Stimulated activated CD4-positive, alpha-beta T cell treated with anti-CD3 and anti-CD28 coated beads, Interleukin-2, amount 100 ng/mL, for 4 hours (primary cell): ENCODE data around the gene SRP68.
A peak's percentile ranks its signal among the peaks of the same experiment; 100 is the strongest.

Source experiments
- DNase-seq: peaks from one replicate; pipeline ENCODE4 v3.0.0-alpha.2; 2020; ENCODE audit warnings: low read depth

The SRP68 gene

DNA sequence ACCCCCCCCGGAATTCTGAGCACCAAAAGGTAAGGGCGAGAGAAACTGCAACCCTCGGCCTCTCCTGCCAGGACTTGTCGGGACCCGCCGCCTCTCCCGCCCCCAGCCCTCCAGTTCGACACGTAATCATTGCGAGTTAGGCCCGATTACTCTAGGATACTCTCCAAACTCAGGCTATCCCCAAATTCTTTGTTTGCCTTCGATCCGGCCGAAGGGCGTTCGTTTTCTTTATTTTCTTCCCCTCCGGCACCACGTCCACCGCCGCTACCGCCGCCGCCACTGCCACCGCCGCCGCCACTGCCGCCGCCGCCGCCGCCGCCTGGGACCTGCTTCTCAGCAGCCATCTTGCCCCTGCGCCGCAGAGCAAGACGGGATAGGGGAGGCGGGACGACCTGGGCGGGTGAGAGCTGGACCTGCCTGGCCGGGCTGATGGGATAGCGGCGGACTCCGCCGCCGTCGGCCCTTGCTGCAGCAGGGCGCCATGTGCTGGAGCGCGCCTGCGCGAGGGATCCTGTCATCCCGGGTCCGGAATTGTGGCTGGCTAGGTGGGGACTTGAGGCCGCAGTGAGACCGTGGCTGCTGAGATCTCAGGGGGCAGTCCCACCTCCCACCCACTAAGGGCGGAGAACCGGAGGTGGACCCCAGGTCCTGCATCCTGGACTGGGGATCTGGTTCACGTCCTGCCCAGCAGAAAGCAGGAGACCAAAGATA lies at the start of gene SRP68:
Gene SRP68, minus strand, starts transcription at position 370 of the 711 bp plus-strand sequence. Its CDS starts 26 bp downstream, at position 344.
- peak; percentile 79 for DNase-seq

- no peak for DNase-seq
Observed at GRCh38 chr17:76121932-76122430, 49.7 kb upstream of the SRP68 start.

DNA sequence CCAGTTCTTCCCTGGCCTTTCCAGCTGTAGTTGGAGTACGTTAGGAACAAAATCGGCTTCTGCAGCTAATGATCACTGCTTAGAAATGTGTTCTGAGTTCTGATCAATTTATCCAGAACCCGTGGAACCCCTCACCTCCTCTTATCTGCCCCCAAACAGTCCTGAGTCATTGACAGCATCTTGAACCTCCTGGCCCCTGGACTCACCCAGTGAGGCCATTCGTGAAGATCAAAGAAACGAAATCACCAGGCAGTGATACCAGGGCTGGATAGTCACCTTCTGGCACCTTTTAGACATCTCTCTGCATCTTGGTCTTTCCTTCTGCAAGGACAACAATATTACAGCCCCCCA lies 48.3 kb upstream of the SRP68 start:
- no peak for DNase-seq

- DNase-seq = no peak
Observed at GRCh38 chr17:76119409-76120371, 47.4 kb upstream of the SRP68 start.

DNA sequence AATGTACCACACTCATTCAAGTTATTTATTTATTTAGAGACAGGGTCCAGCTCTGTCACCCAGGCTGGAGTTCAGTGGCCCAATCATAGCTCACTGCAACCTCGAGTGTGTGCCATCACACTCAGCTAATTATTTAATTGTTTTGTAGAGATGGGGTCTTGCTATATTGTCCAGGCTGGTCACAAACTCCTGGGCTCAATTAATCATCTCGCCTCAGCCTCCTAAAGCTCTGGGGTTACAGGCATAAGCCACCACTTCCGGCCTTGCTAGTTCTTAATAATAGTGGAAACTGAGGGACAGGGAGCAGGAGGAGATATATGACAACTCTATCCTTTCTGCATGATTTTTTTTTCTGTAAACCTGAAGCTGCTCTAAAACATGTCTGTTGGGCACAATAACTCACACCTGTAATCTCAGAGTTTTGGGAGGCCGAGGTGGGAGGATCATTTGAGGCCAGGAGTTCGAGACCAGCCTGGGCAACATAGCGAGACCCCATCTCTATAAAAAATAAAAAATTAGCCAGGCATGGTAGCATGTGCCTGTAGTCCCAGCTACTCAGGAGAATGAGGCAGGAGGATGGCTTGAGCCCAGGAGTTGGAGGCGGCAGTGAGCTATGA lies 42.9 kb upstream of the SRP68 start:
- no peak for DNase-seq

DNA sequence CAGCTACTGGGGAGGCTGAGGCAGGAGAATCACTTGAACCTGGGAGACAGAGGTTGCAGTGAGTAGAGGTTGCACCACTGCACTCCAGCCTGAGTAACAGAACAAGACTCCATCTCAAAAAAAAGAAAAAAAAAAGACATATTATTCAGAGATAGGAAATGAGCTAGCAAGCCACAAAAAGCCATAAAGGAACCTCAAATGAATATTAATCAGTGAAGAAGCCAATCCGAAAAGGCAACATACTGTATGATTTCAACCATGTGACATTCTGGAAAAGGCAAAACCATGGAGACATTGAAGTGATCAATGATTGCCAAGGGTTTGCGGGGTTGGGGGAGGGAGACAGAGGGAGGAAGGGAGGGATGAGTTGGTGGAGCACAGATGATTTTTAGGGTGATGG lies 39.6 kb upstream of the SRP68 start:
- no peak for DNase-seq

DNA sequence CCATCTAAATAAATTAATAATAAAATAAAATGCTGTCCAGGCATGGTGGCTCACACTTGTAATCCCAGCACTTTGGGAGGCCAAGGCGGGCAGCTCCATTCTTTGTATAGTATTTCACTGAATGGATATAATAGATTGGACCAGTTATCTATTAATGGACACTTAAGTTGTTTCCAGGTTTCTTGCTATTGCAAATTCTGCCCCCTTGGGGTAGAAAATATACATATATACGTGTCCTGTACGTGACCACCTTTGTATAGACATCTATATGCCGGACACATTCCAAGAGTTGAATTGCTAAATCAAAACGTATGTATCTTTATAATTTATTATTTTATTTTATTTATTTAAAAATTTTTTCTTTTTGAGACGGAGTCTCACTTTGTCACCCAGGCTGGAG lies 35.2 kb upstream of the SRP68 start:
- DNase-seq = no peak

- DNase-seq = no peak
Observed at GRCh38 chr17:76106703-76107102, 34.4 kb upstream of the SRP68 start.

- no peak for DNase-seq
Observed at GRCh38 chr17:76104896-76105231, 32.5 kb upstream of the SRP68 start.

DNA sequence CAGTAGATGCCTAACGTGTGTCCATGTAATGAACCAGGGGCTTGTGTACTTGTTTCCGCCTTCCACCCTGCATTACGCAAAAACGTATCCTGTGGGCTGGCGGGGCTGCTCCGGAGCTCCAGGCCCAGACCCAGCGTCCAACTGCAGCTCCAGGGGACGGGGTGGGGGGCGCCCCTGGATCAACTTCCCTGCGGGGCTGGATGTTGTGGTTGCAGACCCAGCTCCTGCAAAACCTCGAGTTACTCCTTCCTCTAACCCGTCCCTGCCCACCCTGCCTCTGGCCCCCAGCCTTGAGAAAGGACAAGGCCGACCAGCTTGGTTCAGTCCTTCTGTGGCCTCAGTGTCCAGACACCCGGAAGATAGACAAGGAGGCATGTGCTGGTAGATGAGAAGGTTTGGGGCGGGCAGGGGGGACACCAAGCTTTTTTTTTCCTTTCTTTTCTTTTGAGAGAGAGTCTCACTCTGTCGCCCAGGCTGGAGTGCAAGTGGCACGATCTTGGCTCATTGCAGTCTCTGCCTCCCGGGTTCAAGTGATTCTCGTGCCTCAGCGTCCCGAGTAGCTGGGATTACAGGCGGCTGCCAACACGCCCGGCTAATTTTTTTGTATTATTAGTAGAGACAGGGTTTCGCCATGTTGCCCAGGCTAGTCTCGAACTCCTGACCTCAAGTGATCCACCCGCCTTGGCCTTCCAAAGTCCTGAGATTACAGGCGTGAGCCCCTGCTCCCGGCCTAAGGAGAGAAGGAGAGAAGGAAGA lies 32.0 kb upstream of the SRP68 start:
- DNase-seq = no peak

- peak; percentile 86 for DNase-seq
Observed at GRCh38 chr17:76103274-76104139, 31.2 kb upstream of the SRP68 start, which contains the start of gene EXOC7. EXOC7 (minus strand) TSS chr17:76103787; CDS start chr17:76103692, 95 bp downstream.

DNA sequence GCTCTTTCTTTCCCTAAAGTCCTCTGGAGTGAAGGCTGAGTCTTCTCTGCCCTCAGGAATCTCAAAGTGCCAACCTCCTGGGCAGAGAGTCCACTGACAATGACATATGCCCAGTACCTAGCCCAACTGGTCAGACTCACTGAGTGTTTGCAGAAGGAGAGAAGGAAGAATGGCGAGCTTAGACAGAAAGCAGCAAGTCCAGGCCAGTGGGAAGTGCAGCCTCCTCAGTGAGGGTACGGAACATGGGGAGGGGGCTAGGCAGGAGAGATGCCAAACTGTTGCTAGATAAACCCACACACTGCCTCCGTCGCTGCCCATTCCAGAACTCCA lies 30.6 kb upstream of the SRP68 start:
- no peak for DNase-seq

- no peak for DNase-seq
Observed at GRCh38 chr17:76097716-76098295, 25.5 kb upstream of the SRP68 start.

DNA sequence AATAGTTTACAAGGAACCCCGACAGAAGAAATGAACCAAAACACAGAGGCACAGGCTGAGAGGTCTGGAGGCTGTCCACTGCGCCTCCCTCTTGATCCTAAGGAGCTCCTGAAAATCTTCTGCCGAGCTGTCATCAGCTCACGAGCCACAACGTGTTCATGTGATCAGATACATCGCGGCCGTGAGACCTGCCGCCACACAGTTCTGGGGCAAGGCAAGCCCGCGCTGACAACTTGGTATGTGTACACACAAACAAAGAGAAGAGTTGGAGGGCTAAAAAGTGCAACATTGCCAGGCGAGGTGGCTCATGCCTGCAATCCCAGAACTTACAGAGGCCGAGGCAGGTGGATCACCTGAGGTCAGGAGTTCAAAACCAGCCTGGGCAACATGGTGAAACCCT lies 23.6 kb upstream of the SRP68 start:
- DNase-seq = no peak

DNA sequence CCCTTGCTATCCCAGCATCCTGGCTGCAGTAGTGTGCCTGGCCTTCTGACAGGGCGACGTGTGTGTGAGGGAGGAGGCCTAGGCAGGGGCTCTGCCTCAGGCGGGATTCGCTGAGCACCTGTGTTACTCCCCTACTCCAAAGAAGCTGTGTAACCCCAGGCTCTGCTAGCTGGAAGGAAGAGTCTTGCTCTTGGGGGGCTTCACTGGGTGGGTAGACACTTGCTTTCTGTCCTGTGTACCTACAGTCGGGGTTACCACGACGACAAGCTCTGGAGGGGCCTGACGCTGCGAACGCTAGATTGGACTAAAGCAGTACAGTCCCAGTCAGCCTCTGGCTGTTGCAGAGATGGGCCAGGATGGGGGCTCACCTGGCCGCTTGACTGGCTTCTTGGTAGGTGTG lies 21.7 kb upstream of the SRP68 start:
- DNase-seq = no peak

DNA sequence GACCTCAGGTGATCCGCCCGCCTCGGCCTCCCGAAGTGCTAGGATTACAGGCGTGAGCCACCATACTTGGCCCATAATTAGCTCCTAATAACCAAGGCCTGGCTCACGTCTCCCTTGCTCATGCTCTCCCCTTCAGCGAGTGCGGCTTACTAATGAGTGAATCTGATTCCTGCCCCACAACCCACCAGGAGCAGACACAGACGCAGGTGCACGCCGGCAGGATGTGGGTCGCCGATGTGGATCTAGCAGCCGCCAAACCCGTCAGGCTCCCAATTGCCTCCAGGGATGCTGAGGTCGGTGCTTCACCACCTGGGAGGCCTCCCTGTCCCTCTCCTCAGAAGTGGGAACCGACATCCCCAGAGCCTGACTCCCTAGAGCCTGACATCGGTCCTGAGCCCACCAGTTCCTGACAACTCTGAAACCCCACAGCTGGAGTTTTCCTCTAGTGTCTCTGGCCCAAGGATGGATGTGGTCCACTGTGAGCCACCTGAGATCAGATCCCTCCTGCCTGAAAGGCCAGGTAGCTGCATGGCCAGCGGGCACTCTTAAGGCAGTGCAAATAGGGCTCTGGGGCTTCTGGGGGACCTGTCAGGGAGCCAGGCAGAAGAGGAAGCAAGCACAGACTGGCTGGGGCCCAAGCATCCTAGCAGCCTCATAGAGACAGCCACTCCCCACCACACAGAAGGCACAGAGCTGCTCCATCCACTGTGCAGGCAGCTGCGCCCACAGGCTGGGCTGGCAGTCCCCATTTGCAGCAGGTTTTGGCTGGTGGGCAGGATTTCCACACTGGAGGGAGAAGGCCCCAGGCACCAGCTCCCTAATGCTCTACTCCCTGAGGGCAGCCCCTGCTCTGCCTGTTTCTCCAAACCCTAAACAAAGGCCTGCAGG lies 20.5 kb upstream of the SRP68 start:
- no peak for DNase-seq

DNA sequence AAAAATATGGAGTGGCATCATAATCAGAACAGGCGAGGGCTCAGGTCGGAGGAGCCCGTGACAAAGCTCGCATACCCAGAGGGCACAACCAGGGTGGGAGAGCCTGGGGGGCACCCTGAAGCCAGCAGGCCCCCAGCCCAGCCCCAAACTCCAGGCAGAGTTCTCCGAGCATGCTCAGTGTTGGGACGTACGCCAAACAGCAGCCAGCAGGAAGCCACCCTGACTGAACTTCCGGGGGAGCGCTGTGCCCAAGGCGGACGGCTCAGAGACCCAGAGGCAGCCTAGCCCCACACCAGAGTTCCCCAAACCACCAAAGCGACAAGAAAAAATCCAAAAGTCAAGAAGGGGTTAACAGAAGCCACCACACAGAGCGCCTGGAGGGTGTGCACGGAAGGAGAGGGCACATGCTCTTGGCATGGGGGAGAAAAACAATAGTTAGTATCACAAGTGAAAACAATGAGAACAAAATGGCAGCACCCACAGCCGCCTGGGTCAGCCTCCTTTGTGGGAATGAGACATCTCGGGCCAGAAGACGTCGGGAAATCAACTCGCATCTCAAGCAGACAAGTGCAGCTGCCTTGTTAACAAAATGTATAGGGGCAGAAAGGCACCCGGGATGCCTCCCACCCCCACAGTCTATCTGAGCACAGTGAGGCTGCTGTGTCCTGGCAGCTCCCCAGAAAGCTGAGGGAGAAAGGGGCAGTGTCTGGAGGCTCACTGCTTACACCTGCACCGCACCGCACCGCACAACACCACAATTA lies 19.4 kb upstream of the SRP68 start:
- DNase-seq = no peak

- no peak for DNase-seq
Observed at GRCh38 chr17:76090517-76091129, 18.3 kb upstream of the SRP68 start.
